HG03060 (cell line): ENCODE results near the gene SAP30L.

Experiments
- ATAC-seq: cut with Tn5 transposase; IDR thresholded peaks from one replicate; pipeline ENCODE4 v1.9.1; 2021; ENCODE audit warnings: low read depth, moderate number of reproducible peaks; ENCODE audit not compliant: unreplicated experiment

The SAP30L gene

DNA sequence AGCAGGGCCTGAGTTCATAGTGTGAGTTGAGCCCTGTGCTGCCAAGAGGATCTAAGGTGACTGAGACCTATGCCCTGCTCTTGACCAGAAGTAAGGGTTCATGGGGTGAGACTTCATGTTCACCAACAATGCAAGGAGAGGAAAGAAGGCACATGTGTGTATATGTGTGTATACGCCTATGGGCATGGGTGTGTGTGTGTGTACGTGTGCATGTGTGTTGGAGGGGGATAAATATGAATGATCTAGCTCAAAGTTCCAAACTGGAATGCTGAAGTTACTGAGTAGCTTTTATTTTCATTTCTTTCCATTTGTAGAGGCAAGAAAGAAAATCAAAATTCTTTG, 57.9 kb downstream of the SAP30L start:
- ATAC-seq = no peak

- ATAC-seq = no peak
Measured at GRCh38 chr5:154505567-154505966, 59.8 kb downstream of the SAP30L start.

DNA sequence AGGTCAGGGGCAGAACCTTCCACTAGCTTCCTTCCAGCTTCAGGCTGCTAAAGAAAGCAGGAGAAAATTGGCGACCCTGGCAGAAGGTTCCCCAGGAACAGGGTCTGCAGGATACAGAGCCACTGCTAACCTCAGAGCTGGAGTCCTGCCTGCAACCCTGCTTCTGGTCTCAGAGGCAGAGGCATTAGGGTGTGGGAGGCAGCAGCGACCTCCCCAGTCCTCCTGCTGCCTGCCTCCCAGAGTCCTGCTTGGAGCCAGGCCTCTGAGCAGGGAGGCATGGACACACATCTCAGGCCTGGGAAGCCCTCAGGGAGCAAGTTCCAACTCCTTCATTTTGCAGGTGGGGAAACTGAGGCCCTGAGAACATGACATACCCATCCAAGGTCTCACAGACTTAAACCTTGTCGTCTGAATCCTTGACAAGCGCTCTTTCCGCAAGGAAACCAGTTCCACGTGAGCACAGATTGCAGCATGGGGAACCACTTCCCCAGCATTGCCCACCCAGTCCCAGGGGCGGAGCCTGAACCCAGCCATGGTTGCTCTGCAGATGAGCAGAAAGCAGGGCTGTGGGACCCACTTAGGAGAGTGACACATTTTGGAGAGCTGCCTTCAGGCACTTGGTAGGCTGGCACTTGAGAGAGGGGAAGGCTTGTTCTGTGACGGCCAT, 60.4 kb downstream of the SAP30L start:
- ATAC-seq = no peak

DNA sequence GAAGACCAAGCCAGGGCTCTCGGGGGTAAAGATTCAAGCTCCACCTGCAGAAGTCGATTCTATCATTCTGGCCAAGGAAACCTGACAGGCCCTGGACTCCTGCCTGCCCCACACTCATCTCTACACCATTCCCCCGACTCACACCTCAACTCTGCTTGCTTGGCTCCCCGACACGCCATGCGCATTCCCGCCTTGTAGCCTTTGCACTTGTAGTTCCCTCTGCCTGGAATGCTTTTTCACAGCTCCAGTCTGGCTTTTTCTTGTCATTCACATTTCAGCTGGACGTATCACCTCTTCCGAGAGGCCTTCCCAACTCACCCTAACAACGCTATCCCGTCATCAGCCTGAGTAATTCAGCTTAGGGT, 60.9 kb downstream of the SAP30L start:
- ATAC-seq = no peak

DNA sequence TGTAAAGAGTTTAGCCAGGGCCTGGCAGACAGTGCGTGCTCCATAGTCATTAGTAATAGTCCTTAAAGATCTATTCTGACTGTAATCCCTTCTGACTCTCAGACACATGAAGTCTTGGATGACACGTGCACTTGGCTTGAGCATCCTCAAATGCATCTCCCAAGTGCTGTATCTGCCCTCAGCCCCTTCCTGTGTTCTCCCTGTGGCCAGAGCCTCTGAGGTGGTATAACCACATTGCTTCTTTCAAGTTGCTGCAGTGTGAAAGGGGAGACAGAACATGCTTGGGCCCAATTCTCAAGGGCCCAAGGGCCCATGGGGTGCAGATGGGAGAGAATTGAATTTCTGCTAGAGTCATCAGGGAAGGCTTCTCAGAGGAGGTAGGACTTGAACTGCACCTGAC, 62.3 kb downstream of the SAP30L start:
- ATAC-seq = no peak

- no peak for ATAC-seq
Measured at GRCh38 chr5:154509784-154510555, 64.2 kb downstream of the SAP30L start.
